GM06990 (cell line): ENCODE results near the gene TCF7.

Experiments used
- DNase-seq: peaks from one replicate; pipeline ENCODE4 v3.0.0-alpha.2; 2011; ENCODE audit not compliant: insufficient read length; ENCODE audit errors: extremely low read depth
- H3K27me3 ChIP-seq: replicated peaks from 2 replicates; pipeline ENCODE4 v1.6.0; 2011; ENCODE audit warnings: low read length; ENCODE audit not compliant: control insufficient read depth, insufficient read depth
- H3K36me3 ChIP-seq: 2 replicates; pipeline ENCODE4 v1.5.1; 2011; ENCODE audit warnings: low read length; ENCODE audit not compliant: control insufficient read depth, insufficient read depth
- H3K4me3 ChIP-seq: replicated peaks from 2 replicates; pipeline ENCODE4 v1.5.1; 2011; ENCODE audit warnings: low read depth, mild to moderate bottlenecking, control low read depth, low read length
- CTCF ChIP-seq: IDR thresholded peaks from 2 replicates; pipeline ENCODE4 v1.5.1; 2011; ENCODE audit warnings: low read length, control low read depth, mild to moderate bottlenecking, inconsistent platforms; ENCODE audit not compliant: insufficient read depth, poor library complexity, severe bottlenecking

Gene TCF7

GRCh38 chr5:134189031-134189430, 74.5 kb downstream of the TCF7 start:
- no peaks in the 10 kb centered on the region for H3K27me3 ChIP-seq
- H3K36me3 ChIP-seq: no peaks in the 10 kb centered on the region
- no peak for TF ChIP-seq CTCF
- H3K4me3 ChIP-seq: no peak overlapping the region
- no peak for DNase-seq

DNA sequence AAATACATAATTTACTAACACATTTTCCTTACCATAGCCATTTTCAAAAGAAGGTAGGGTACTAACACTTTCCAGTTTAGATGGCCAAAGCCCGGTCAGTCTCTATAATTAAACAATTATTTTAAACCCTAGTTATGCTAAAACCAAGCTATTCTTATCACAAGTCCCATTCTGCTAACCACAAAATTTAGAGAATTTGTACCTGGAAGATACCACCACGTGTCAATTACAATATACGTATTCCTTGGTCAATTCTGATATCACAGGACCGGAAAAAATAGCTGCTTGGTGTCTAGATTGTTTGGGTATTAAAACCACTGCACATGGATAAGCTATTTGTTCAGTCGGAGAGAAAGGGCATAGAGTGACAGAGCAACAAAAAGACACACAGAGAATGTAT, 81.2 kb downstream of the TCF7 start:
- DNase-seq: no peak
- no peak for TF ChIP-seq CTCF
- Histone ChIP-seq H3K36me3 (peaks cover 5% of the 10 kb centered on the region), H3K27me3 (no peaks in the 10 kb centered on the region), H3K4me3 (no peak overlapping the region)
